Chondrocyte (in vitro differentiated cells): Measurements from ENCODE around the gene NXN. TPM values are rescaled to one million over a fixed set of nuclear protein-coding genes. Genes with fewer than 3 reads are reported as not detected.
"Not testable (repeated sequence)": the region's sequence is repeated elsewhere in the genome, so short reads cannot be mapped to it uniquely, and the experiment has no call there.

Experiments
- DNase-seq: peaks from one replicate; pipeline ENCODE4 v3.0.0; 2021; ENCODE audit warnings: mixed read lengths, low spot score
- H3K27ac Mint-ChIP-seq: one replicate; pipeline ENCODE4 v1.8.0; 2021; ENCODE audit warnings: mild to moderate bottlenecking, moderate library complexity, mixed read lengths; ENCODE audit not compliant: unreplicated experiment
- H3K27me3 Mint-ChIP-seq: 2 replicates; pipeline ENCODE4 v1.8.0; 2021; ENCODE audit warnings: low read depth, mixed read lengths
- H3K36me3 Mint-ChIP-seq: 2 replicates; pipeline ENCODE4 v1.8.0; 2021; ENCODE audit warnings: low read depth, mixed read lengths
- H3K4me1 Mint-ChIP-seq: 2 replicates; pipeline ENCODE4 v1.8.0; 2021; ENCODE audit warnings: low read depth, mild to moderate bottlenecking, mixed read lengths
- H3K4me3 Mint-ChIP-seq: one replicate; pipeline ENCODE4 v1.8.0; 2021; ENCODE audit warnings: mild to moderate bottlenecking, moderate library complexity, mixed read lengths; ENCODE audit not compliant: unreplicated experiment
- H3K9me3 Mint-ChIP-seq: 2 replicates; pipeline ENCODE4 v1.8.0; 2021; ENCODE audit warnings: low read depth, mixed read lengths
- CTCF ChIP-seq: fragments of 200-600 bp; sonication (generic); IDR thresholded peaks from 2 replicates; pipeline ENCODE4 v1.5.0; 2021; ENCODE audit warnings: antibody characterized with exemption, mild to moderate bottlenecking, moderate library complexity
- total RNA-seq: library from RNA; stranded (reverse); gene quantifications from 3 replicates; pipeline ENCODE4 v1.2.1, GENCODE V29; 2021

NXN gene
- total RNA-seq, 1 donor from 2014 or later, result 86.4 TPM

GRCh38 chr17:846901-847843 is 132.4 kb downstream of the NXN start:
- peaks cover 56% of the 10 kb centered on the region for H3K4me1 Mint-ChIP-seq
- peaks cover 2% of the 10 kb centered on the region for H3K36me3 Mint-ChIP-seq
- peak overlapping the region; percentile 14 for H3K4me3 Mint-ChIP-seq
- no peak for DNase-seq
- no peak for TF ChIP-seq CTCF
- H3K27ac Mint-ChIP-seq, result peak overlapping the region; percentile 81
- H3K9me3 Mint-ChIP-seq, result no peaks in the 10 kb centered on the region
- no peaks in the 10 kb centered on the region for H3K27me3 Mint-ChIP-seq

GRCh38 chr17:841313-841712 is 138.3 kb downstream of the NXN start:
- no peak for DNase-seq
- H3K36me3 Mint-ChIP-seq, result peaks cover 3% of the 10 kb centered on the region

GRCh38 chr17:838486-838885 is 141.1 kb downstream of the NXN start:
- no peak for TF ChIP-seq CTCF
- H3K27me3 Mint-ChIP-seq, result no peaks in the 10 kb centered on the region
- no peak for DNase-seq
- H3K4me3 Mint-ChIP-seq, result no peak overlapping the region
- H3K36me3 Mint-ChIP-seq, result peaks cover 3% of the 10 kb centered on the region
- H3K9me3 Mint-ChIP-seq, result no peaks in the 10 kb centered on the region
- no peak overlapping the region for H3K27ac Mint-ChIP-seq
- H3K4me1 Mint-ChIP-seq, result peaks cover 22% of the 10 kb centered on the region

More at GRCh38 chr17:841313-841712, 138.3 kb downstream of the NXN start:
- H3K27me3 Mint-ChIP-seq, result no peaks in the 10 kb centered on the region
- H3K4me3 Mint-ChIP-seq, result no peak overlapping the region
- peaks cover 13% of the 10 kb centered on the region for H3K4me1 Mint-ChIP-seq
- H3K27ac Mint-ChIP-seq, result no peak overlapping the region
- TF ChIP-seq CTCF, result no peak
- no peaks in the 10 kb centered on the region for H3K9me3 Mint-ChIP-seq

- DNase-seq, result no peak
- no peak for TF ChIP-seq CTCF
- no peaks in the 10 kb centered on the region for H3K27me3 Mint-ChIP-seq
- H3K4me3 Mint-ChIP-seq, result no peak overlapping the region
- H3K4me1 Mint-ChIP-seq, result peaks cover 21% of the 10 kb centered on the region
- H3K9me3 Mint-ChIP-seq, result peaks cover 2% of the 10 kb centered on the region
- peak overlapping the region; percentile 62 for H3K27ac Mint-ChIP-seq
- H3K36me3 Mint-ChIP-seq, result no peaks in the 10 kb centered on the region
These were observed 143.4 kb downstream of the NXN start for GRCh38 chr17:836151-836550.

GRCh38 chr17:835721-836120 is 143.9 kb downstream of the NXN start:
- H3K36me3 Mint-ChIP-seq, H3K9me3 Mint-ChIP-seq, DNase-seq, H3K4me3 Mint-ChIP-seq, H3K27me3 Mint-ChIP-seq: not testable (repeated sequence)
- Mint-ChIP-seq H3K27ac (peak overlapping the region; percentile 92), H3K4me1 (peaks cover 21% of the 10 kb centered on the region)
